ENCODE measurements around the gene LSM12. TPM values are rescaled to one million over a fixed set of nuclear protein-coding genes. Genes with fewer than 3 reads are reported as not detected.

Gene LSM12
- total RNA-seq, 4 donors from 2014 or later: 24.5 to 49.8 (median 37.1) TPM

DNA sequence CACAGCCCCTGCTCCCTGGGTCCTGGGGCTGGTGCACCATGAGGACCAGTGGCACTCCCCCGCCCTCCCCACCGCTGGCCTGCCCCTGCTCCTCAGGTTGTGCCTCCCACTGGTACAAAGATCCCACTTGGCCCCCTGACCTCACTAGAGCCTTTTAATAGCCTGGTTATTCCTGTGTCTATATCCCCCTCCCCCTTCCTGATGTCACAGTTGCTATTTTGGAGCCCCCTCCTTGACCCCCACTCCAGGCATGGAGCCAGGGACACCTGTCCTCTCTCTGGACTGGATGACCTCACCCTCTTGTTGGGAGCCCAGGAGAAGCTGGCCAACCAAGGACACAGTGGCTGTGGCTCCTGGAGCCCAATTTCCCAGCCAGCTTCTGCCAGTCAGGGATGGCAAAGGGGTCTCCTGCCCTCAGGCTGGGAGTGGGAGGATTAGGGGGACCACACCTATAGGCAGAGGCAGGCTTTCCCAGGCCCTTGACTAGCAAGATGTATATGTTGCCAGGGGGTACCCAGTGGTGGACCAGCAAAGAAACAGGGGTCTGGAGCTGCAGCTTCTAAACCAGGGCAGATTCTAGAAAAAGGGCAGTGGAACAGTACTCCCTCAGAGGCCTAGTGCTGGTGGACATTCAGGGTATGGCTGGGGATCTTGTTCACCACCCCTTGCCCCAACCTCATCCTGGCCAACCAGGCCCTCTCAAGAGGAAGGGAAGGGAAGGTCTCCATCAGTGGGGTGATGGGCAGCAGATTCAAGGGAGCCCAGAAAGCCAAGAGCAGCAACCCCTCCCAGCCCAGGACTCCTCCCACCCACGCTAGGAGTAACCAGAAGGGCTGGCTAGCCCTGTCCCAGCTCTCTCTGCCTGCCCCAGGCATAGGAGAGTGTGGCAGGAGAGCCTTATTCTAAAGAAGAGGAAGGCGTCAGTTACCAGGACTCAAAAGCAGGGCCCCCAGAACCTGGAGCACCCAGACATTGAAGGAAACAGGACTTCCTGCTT, 46.1 kb upstream of the LSM12 start:
- Histone ChIP-seq H3K36me3 (no peaks in the 10 kb centered on the region), H3K9me3 (no peaks in the 10 kb centered on the region), H3K4me1 (peaks cover 23 to 53% of the 10 kb centered on the region in 2 donors), H3K27me3 (no peaks in the 10 kb centered on the region), H3K27ac (peak overlapping the region; percentile 87 to 94), H3K4me3 (no peak overlapping the region)
- intact Hi-C loops (cut with DNase I; ENCODE audit: low total_unique reads): no loop called here
- TF ChIP-seq POLR2A (IDR thresholded peaks at IDR 0.05): no peak
- TF ChIP-seq, protein P1, sequence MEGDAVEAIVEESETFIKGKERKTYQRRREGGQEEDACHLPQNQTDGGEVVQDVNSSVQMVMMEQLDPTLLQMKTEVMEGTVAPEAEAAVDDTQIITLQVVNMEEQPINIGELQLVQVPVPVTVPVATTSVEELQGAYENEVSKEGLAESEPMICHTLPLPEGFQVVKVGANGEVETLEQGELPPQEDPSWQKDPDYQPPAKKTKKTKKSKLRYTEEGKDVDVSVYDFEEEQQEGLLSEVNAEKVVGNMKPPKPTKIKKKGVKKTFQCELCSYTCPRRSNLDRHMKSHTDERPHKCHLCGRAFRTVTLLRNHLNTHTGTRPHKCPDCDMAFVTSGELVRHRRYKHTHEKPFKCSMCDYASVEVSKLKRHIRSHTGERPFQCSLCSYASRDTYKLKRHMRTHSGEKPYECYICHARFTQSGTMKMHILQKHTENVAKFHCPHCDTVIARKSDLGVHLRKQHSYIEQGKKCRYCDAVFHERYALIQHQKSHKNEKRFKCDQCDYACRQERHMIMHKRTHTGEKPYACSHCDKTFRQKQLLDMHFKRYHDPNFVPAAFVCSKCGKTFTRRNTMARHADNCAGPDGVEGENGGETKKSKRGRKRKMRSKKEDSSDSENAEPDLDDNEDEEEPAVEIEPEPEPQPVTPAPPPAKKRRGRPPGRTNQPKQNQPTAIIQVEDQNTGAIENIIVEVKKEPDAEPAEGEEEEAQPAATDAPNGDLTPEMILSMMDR (IDR thresholded peaks at IDR 0.05): no peak
- no peak for DNase-seq

DNA sequence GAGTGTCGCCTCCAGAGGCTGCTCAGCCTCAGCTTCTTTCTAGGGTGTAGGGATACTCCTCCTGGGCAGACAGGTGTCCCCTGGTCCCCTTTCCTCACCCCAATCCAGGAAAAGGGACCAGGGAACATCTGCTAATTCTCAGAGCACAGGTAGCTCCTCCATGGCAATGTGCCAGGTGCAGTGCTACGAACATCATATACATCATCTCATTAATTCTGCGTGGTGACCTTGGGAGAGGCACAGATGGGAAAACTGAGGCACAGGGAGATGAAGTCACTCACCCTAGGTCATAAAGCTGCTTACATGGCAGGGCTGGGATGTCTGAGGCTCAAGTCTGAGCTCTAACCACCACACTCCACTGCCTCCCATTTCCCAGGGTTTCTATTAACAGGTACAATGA, 45.3 kb upstream of the LSM12 start:
- Histone ChIP-seq H3K9me3 (no peaks in the 10 kb centered on the region), H3K4me1 (peaks cover 23 to 53% of the 10 kb centered on the region in 2 donors), H3K4me3 (no peak overlapping the region), H3K27ac (peak overlapping the region; percentile 87 to 94), H3K36me3 (no peaks in the 10 kb centered on the region), H3K27me3 (no peaks in the 10 kb centered on the region)
- TF ChIP-seq POLR2A (IDR thresholded peaks at IDR 0.05): no peak
- TF ChIP-seq, protein P1 (IDR thresholded peaks at IDR 0.05): no peak
- DNase-seq: no peak
- intact Hi-C loops (cut with DNase I; ENCODE audit: low total_unique reads): no loop called here

DNA sequence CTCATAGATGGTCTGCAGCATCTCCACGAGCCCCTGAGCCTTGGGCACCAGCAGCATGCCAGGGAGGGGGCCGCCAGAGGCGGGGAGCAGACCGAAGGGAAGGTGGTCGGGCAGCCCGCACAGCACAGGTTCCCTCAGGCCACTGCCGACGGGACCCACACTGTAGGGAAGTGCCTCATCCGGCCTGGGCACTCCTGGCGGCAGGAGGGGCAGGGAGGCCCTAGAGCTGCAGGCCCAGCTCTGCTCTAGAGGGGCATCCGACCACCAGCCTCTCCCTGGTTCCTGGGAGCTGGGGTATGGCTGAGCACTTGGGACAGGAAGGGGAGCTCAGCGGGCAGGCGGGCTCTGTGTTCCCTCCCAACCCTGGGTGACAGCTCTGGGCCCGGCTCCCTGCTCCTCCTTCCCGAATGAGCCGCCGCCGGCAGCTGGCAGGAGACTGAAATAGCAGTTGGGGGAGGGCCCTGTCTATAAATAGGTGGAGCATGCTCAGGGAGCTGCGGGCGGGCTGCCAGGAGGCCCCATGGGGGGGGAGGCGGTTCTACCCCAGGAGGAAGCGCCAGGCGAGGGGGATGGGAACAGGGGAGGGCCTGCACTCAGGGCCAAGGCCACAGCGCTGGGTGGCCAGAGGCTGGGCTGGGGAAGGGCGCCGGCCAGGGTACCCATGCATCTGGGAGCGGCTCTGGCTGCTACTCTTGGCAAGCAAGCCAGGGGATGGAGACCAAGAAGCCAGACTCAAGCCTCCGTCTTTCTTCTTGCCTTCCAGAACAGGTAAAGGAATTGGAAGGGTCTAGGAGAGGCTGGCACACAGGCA, 44.6 kb upstream of the LSM12 start:
- TF ChIP-seq, protein P1 (IDR thresholded peaks at IDR 0.05): peak in 1 of 4 experiments; percentile 37
- peak; percentile 36 to 92 for TF ChIP-seq POLR2A (IDR thresholded peaks at IDR 0.05)
- intact Hi-C loops (cut with DNase I; ENCODE audit: low total_unique reads): no loop called here
- peak overlapping the region; percentile 10 to 30 for H3K4me3 ChIP-seq
- H3K36me3 ChIP-seq: no peaks in the 10 kb centered on the region
- peak; percentile 98 to 99 for DNase-seq
- no peaks in the 10 kb centered on the region for H3K27me3 ChIP-seq
- H3K4me1 ChIP-seq: peaks cover 23 to 53% of the 10 kb centered on the region in 2 donors
- H3K9me3 ChIP-seq: no peaks in the 10 kb centered on the region
- H3K27ac ChIP-seq: peak overlapping the region; percentile 87 to 94

DNA sequence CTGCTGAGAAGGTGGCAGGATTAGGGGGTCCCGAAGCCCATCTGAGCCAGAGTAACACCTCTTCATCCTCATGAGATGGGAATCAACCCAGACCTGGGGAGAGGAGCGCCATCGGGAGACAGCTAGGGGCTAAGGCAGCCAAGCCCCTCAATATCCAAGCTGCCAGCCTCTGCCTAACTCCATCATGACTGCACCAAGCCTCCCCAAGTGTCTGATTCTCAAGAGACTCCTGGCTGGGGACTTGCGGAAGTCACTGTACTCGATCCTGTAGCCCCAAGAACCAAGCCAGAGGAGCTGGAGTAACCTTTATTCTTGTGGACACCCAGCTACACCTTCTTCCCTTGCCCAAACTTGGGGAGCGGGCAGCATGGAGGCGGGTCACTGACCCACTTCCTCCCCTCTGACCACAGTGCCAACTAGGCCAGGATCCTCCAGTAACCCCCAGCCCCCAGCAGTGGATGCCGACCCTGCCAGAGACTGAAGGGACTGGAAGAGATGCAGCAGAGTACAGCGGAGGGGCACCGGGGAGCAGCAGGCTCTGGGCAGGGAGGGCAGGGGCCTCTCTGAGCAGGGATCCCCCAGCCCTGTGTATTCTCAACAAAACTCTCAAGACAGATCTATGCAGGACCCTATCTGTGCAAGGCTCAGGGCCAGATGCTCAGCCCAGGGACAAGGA, 43.7 kb upstream of the LSM12 start:
- Histone ChIP-seq H3K36me3 (no peaks in the 10 kb centered on the region), H3K27ac (peak overlapping the region; percentile 87 to 94), H3K27me3 (no peaks in the 10 kb centered on the region), H3K9me3 (no peaks in the 10 kb centered on the region), H3K4me1 (peaks cover 23 to 53% of the 10 kb centered on the region in 2 donors), H3K4me3 (peak overlapping the region in 1 of 2 donors; percentile 30)
- intact Hi-C loops (cut with DNase I; ENCODE audit: low total_unique reads): no loop called here
- TF ChIP-seq POLR2A (IDR thresholded peaks at IDR 0.05): no peak
- TF ChIP-seq, protein P1 (IDR thresholded peaks at IDR 0.05): no peak
- no peak for DNase-seq

All from uterus (tissue), 4 donors.